SK-N-SH (cell line): Measurements from ENCODE around the gene RIN2.

Experiments
- CHD2 ChIP-seq: fragments of 150-350 bp; IDR thresholded peaks from 2 replicates; pipeline ENCODE4 v1.6.1; 2018; ENCODE audit warnings: low read length; ENCODE audit not compliant: partially characterized antibody
- CTCF ChIP-seq: fragments of 200-600 bp; sonication (generic); IDR thresholded peaks from 2 replicates; pipeline ENCODE4 v1.6.1; 2017; ENCODE audit warnings: antibody characterized with exemption, mild to moderate bottlenecking, moderate library complexity
- FOXM1 ChIP-seq: IDR thresholded peaks from 2 replicates; pipeline ENCODE4 v1.4.0; 2012; ENCODE audit warnings: low read depth, mild to moderate bottlenecking
- RAD21 ChIP-seq: IDR thresholded peaks from 2 replicates; pipeline ENCODE4 v1.6.1; 2012; ENCODE audit warnings: mild to moderate bottlenecking, low read length
- RFX5 ChIP-seq: IDR thresholded peaks from 2 replicates; pipeline ENCODE4 v1.6.1; 2012; ENCODE audit warnings: mild to moderate bottlenecking, improper control_type of control experiment, low read length
- TAF1 ChIP-seq: IDR thresholded peaks from 2 replicates; pipeline ENCODE4 v1.6.1; 2012; ENCODE audit warnings: low read depth, mild to moderate bottlenecking, low read length, moderate library complexity, borderline replicate concordance
- USF2 ChIP-seq: fragments of 150-350 bp; IDR thresholded peaks from 2 replicates; pipeline ENCODE4 v1.6.1; 2017; ENCODE audit warnings: antibody characterized with exemption, low read length, low read depth, borderline replicate concordance
- YY1 ChIP-seq: IDR thresholded peaks from 2 replicates; pipeline ENCODE4 v1.4.0; 2012; ENCODE audit warnings: low read depth, mild to moderate bottlenecking

- TF ChIP-seq YY1 = no peak
- no peak for TF ChIP-seq CTCF
- no peak for TF ChIP-seq CHD2
- TF ChIP-seq FOXM1 = no peak
- TF ChIP-seq TAF1 = no peak
- TF ChIP-seq RAD21 = no peak
- TF ChIP-seq RFX5 = no peak
- TF ChIP-seq USF2 = no peak
These were observed 2.3 kb downstream of the RIN2 start for GRCh38 chr20:19760371-19760721.
